ENCODE results near the gene AKAP3.

GRCh38 chr12:4584896-4585295 is 64.0 kb downstream of the AKAP3 start:
- TF ChIP-seq, protein P1, sequence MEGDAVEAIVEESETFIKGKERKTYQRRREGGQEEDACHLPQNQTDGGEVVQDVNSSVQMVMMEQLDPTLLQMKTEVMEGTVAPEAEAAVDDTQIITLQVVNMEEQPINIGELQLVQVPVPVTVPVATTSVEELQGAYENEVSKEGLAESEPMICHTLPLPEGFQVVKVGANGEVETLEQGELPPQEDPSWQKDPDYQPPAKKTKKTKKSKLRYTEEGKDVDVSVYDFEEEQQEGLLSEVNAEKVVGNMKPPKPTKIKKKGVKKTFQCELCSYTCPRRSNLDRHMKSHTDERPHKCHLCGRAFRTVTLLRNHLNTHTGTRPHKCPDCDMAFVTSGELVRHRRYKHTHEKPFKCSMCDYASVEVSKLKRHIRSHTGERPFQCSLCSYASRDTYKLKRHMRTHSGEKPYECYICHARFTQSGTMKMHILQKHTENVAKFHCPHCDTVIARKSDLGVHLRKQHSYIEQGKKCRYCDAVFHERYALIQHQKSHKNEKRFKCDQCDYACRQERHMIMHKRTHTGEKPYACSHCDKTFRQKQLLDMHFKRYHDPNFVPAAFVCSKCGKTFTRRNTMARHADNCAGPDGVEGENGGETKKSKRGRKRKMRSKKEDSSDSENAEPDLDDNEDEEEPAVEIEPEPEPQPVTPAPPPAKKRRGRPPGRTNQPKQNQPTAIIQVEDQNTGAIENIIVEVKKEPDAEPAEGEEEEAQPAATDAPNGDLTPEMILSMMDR (IDR thresholded peaks at IDR 0.05; ENCODE audit: insufficient read depth, low read length, poor library complexity, severe bottlenecking), result no peak
- TF ChIP-seq EZH2phosphoT487 (conservative IDR thresholded peaks at IDR 0.05; ENCODE audit: low read length), result no peak
